Prostate gland (tissue), 2 donors: Measurements from ENCODE around the gene VGF.

ENCODE experiments used
- POLR2A ChIP-seq: fragments of 450-650 bp; IDR thresholded peaks from one replicate; pipeline ENCODE4 v1.6.1; 2016; ENCODE audit warnings: antibody characterized with exemption, mild to moderate bottlenecking
- POLR2AphosphoS5 ChIP-seq: sonication (generic); formaldehyde crosslinking; IDR thresholded peaks from one replicate; pipeline ENCODE4 v1.6.1; 2017; ENCODE audit warnings: antibody characterized with exemption
- TF ChIP-seq, protein P1 (sequence below), 4 experiments: fragments of 200-600 bp in 2 of 4; fragments of 450-650 bp in 2 of 4; sonication (generic) in 2 of 4; IDR thresholded peaks; 1 replicate in 3 of 4; 2 replicates in 1 of 4; pipeline ENCODE4 v1.5.1; 2016 to 2019; ENCODE audit warnings: antibody characterized with exemption in 4 of 4, mild to moderate bottlenecking in 2 of 4, moderate library complexity in 2 of 4

DNA sequence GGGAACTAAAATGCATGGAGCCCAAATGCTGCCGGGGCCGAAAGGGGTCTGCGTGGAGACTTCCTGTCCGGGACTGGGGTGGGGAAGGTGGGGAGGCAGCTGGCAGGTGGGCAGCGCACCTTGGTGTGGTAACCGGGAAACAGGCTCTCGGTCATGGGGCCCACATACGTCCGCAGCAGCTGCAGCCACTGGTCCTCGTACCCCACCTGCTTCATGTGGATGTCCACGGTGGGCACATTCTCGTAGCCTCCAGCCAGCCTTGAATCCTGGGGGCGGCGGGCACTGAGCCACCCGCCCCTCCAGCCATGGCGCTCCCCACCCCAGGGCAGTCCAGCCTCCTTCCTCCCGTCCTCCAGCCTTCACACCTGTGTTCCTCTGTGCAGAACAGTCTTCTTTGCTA, 42.1 kb upstream of the VGF start:
- TF ChIP-seq POLR2A (no peak), POLR2AphosphoS5 (no peak)
- TF ChIP-seq, protein P1, sequence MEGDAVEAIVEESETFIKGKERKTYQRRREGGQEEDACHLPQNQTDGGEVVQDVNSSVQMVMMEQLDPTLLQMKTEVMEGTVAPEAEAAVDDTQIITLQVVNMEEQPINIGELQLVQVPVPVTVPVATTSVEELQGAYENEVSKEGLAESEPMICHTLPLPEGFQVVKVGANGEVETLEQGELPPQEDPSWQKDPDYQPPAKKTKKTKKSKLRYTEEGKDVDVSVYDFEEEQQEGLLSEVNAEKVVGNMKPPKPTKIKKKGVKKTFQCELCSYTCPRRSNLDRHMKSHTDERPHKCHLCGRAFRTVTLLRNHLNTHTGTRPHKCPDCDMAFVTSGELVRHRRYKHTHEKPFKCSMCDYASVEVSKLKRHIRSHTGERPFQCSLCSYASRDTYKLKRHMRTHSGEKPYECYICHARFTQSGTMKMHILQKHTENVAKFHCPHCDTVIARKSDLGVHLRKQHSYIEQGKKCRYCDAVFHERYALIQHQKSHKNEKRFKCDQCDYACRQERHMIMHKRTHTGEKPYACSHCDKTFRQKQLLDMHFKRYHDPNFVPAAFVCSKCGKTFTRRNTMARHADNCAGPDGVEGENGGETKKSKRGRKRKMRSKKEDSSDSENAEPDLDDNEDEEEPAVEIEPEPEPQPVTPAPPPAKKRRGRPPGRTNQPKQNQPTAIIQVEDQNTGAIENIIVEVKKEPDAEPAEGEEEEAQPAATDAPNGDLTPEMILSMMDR (IDR thresholded peaks at IDR 0.05) = no peak
